Posterior cingulate gyrus (tissue), 11 donors: ENCODE measurements around the gene CYP26A1.
A peak's percentile ranks its signal among the peaks of the same experiment; 100 is the strongest.

Experiments used
- DNase-seq, 10 donors: peaks; one replicate each; pipeline versions ENCODE4 v3.0.0 to v3.0.0-alpha.2; 2020 to 2021; ENCODE audit warnings: mixed read lengths in 3 of 10
- intact Hi-C: fragments of 100-400 bp; cut with DNase I; formaldehyde crosslinking; loops from one replicate; pipeline ENCODE4 v1.15.1; 2023

Gene CYP26A1

DNA sequence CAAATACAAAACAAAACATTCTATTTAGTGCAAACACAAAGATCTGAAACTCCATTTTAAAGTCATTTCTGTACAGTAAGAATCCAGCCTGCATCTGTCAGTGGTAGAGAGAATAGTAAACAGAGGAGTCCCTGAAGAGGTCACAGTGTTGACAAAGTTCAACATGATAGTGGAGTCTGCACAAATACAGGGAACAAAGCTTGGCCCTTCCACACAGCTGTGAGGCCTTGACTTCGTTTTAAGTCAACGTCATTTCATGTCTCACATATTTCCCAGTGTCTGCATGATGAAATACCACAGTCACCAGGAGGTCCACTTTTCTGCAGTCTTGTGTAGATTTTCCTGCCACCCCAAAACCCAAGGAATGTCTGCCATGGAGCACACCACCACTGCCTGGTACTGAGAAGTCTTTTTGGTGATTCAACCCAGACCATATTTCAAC, 33.0 kb downstream of the CYP26A1 start:
- no peak for DNase-seq
- intact Hi-C loops: no loop called here

- DNase-seq: no peak
- intact Hi-C loops: no loop called here
These were observed 36.9 kb downstream of the CYP26A1 start for GRCh38 chr10:93110472-93111146.

DNA sequence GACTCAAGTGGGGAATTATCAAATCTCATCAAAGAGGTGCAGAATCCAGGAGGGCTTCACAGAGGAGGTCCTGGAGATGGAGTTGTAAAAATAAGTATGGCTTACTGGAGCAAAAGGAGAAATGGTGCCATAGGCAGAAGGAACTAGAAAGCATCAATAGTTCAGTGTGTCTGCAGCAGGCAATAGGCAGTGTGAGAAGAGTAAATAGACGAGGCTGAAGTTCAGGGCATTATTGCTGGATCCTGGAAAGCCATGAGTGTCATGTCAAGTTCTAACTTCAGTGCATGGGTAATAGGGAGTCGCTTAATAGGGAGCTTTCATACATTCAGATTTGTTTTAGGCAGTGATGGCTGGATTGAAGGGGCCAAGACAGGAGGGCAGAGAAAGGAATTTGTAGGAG, 39.3 kb downstream of the CYP26A1 start:
- intact Hi-C loops: no loop called here
- DNase-seq: no peak

- intact Hi-C loops: no loop called here
These were observed 42.1 kb downstream of the CYP26A1 start for GRCh38 chr10:93115661-93116383.

DNA sequence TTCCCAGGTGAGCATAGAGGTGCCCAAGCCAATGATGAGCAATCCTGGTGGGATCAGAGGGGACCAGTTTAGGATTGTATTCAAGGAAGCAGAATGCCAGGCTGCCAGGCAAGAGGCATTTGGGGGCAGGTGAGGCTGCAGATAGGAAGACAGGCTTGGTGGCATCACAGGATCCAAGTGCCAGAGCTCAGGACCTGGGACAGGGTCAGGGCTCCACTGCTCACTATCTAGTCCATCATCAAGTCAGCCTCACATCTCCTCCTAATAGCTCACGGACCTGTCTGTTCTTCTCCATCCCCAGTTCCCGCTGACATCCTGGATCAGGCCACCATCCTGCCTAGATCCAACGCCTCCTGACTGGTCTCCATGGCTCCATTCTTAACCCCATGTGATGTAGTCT, 47.6 kb downstream of the CYP26A1 start:
- DNase-seq: no peak
- intact Hi-C loops: no loop called here

More at GRCh38 chr10:93115661-93116383, 42.1 kb downstream of the CYP26A1 start:
- DNase-seq: peak in 6 of 10 donors; percentile 19 to 87 (median 38)

DNA sequence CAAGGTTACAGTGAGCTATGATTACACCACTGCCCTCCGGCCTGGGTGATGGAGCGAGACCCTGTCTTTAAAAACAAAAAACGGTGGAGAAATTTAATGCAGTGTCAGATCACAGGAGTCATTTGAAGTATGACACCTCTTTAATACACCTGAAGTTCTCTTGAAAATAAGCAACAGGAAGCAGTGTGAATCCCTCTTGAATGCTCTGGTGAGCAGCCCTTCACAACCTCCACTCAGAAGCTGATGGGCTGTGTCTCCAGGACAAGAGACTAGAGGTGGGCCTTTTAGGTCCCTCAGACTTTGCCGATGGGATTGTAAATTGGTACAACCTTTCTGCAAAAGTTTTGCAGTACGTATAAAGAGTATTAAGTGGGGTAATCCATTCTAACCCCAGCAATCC, 50.1 kb downstream of the CYP26A1 start:
- intact Hi-C loops: no loop called here
- no peak for DNase-seq

GRCh38 chr10:93124580-93125318, 51.1 kb downstream of the CYP26A1 start:
- intact Hi-C loops: no loop called here
- DNase-seq: no peak

- no peak for DNase-seq
- intact Hi-C loops: no loop called here
These were observed 52.3 kb downstream of the CYP26A1 start for GRCh38 chr10:93125966-93126365.

GRCh38 chr10:93126483-93127052, 52.9 kb downstream of the CYP26A1 start:
- no peak for DNase-seq
- intact Hi-C loops: no loop called here
